H1 (cell line): ENCODE results near the gene CXCL12. TPM values are rescaled to one million over a fixed set of nuclear protein-coding genes. Genes with fewer than 3 reads are reported as not detected.

Source experiments
- CTCF ChIA-PET: fragments of 300-600 bp; sonication (Branson Sonifier 250); formaldehyde crosslinking; loops from one replicate; lab custom pipeline; 2021; ENCODE audit not compliant: partially characterized antibody; lab: Charles Lee
- POLR2A ChIA-PET: fragments of 300-600 bp; sonication (Branson Sonifier 250); formaldehyde crosslinking; loops from one replicate; lab custom pipeline; 2021; ENCODE audit warnings: inconsistent platforms; ENCODE audit not compliant: partially characterized antibody; lab: Charles Lee
- DNase-seq, 2 experiments: peaks; one replicate each; pipeline versions ENCODE4 v3.0.0 to v3.0.0-alpha.2; 2010 to 2022; ENCODE audit warnings: low spot score in 2 of 2, low read depth in 1 of 2, mixed read lengths in 1 of 2
- FAIRE-seq: peaks from 2 replicates; lab custom pipeline; 2011; peaks lifted over from hg19 to GRCh38; lab: Jason Lieb, UNC
- H2AFZ ChIP-seq: 2 replicates; pipeline ENCODE4 v1.8.1; 2012; ENCODE audit warnings: low read length, inconsistent platforms
- H2AK5ac ChIP-seq: 2 replicates; pipeline ENCODE4 v1.6.1; 2013; ENCODE audit warnings: low read depth, low read length
- H2BK120ac ChIP-seq: replicated peaks from 2 replicates; pipeline ENCODE3; 2013; ENCODE audit warnings: low read depth, low read length, inconsistent platforms
- H2BK12ac ChIP-seq: 2 replicates; pipeline ENCODE4 v1.6.1; 2013; ENCODE audit warnings: low read depth, low read length
- H2BK15ac ChIP-seq: 2 replicates; pipeline ENCODE4 v1.6.1; 2013; ENCODE audit warnings: low read length
- H2BK20ac ChIP-seq: 2 replicates; pipeline ENCODE4 v1.6.1; 2013; ENCODE audit warnings: low read length
- H2BK5ac ChIP-seq: 2 replicates; pipeline ENCODE4 v1.6.1; 2013; ENCODE audit warnings: low read depth, low read length
- H3K14ac ChIP-seq: 2 replicates; pipeline ENCODE4 v1.6.1; 2013; ENCODE audit warnings: inconsistent platforms; ENCODE audit not compliant: insufficient read length
- H3K18ac ChIP-seq: 2 replicates; pipeline ENCODE4 v1.6.1; 2013; ENCODE audit warnings: low read length; ENCODE audit errors: extremely low read depth
- H3K23ac ChIP-seq: 2 replicates; pipeline ENCODE4 v1.6.1; 2013; ENCODE audit warnings: inconsistent platforms; ENCODE audit not compliant: insufficient read length
- H3K23me2 ChIP-seq: 2 replicates; pipeline ENCODE4 v1.6.1; 2013; ENCODE audit warnings: low read depth, low read length
- H3K27ac ChIP-seq: 2 replicates; pipeline ENCODE4 v1.6.1; 2011; ENCODE audit warnings: low read depth, low read length, inconsistent platforms
- H3K27me3 ChIP-seq, 4 experiments: replicated peaks in 1 of 4; 1 replicate in 1 of 4; 2 replicates in 3 of 4; pipeline versions ENCODE4 v1.6.1 to v1.8.1; 2011 to 2013; ENCODE audit warnings: low read length in 3 of 4, mild to moderate bottlenecking in 3 of 4, inconsistent platforms in 2 of 4, mixed read lengths in 2 of 4, moderate library complexity in 1 of 4; ENCODE audit not compliant: control insufficient read depth in 3 of 4, insufficient read depth in 3 of 4; ENCODE audit errors: extremely low read depth in 1 of 4
- H3K36me3 ChIP-seq, 4 experiments: 2 replicates each; pipeline versions ENCODE4 v1.6.1 to v1.8.1; 2011 to 2013; ENCODE audit warnings: mild to moderate bottlenecking in 4 of 4, low read length in 3 of 4, moderate library complexity in 2 of 4, control low read depth in 1 of 4, inconsistent platforms in 1 of 4; ENCODE audit not compliant: insufficient read depth in 4 of 4, control insufficient read depth in 2 of 4
- H3K4ac ChIP-seq: replicated peaks from 2 replicates; pipeline ENCODE3; 2013; ENCODE audit warnings: low read length, low read depth, mixed read lengths, inconsistent platforms; ENCODE audit not compliant: insufficient read length
- H3K4me1 ChIP-seq, 4 experiments: replicated peaks in 1 of 4; 1 replicate in 1 of 4; 2 replicates in 3 of 4; pipeline versions ENCODE4 v1.6.1 to v1.8.1; 2011 to 2013; ENCODE audit warnings: low read length in 3 of 4, inconsistent platforms in 2 of 4, mixed read lengths in 1 of 4; ENCODE audit not compliant: insufficient read depth in 4 of 4, control insufficient read depth in 3 of 4
- H3K4me2 ChIP-seq, 2 experiments: 2 replicates each; pipeline versions ENCODE4 v1.6.1 to v1.8.1; 2011 to 2013; ENCODE audit warnings: low read depth in 2 of 2, low read length in 2 of 2, control low read depth in 1 of 2, inconsistent platforms in 1 of 2, mild to moderate bottlenecking in 1 of 2; ENCODE audit not compliant: insufficient read depth in 1 of 2
- H3K4me3 ChIP-seq, 4 experiments: fragments of 200-600, 300-600 bp in 1 of 4; sonication (generic), shearing (Covaris generic), sonication (Bioruptor Twin) in 1 of 4; 2 replicates each; pipeline versions ENCODE4 v1.5.1 to v1.8.1; 2011 to 2016; ENCODE audit warnings: low read length in 4 of 4, low read depth in 3 of 4, control low read depth in 2 of 4, inconsistent platforms in 2 of 4, mild to moderate bottlenecking in 2 of 4, mixed read lengths in 1 of 4, moderate library complexity in 1 of 4; ENCODE audit not compliant: insufficient read depth in 2 of 4; ENCODE audit errors: extremely low read depth in 1 of 4
- H3K56ac ChIP-seq: replicated peaks from 2 replicates; pipeline ENCODE3; 2013; ENCODE audit warnings: low read depth, mild to moderate bottlenecking, mixed read lengths, low read length, inconsistent platforms; ENCODE audit not compliant: insufficient read length
- H3K79me1 ChIP-seq: 2 replicates; pipeline ENCODE4 v1.6.1; 2013; ENCODE audit warnings: low read depth, low read length, control low read depth
- H3K79me2 ChIP-seq, 2 experiments: 2 replicates each; pipeline versions ENCODE4 v1.6.1 to v1.8.1; 2012 to 2013; ENCODE audit warnings: low read length in 2 of 2, mild to moderate bottlenecking in 2 of 2, inconsistent platforms in 1 of 2; ENCODE audit not compliant: insufficient read depth in 2 of 2, control insufficient read depth in 1 of 2
- H3K9ac ChIP-seq, 4 experiments: replicated peaks in 1 of 4; 1 replicate in 1 of 4; 2 replicates in 3 of 4; pipeline versions ENCODE4 v1.6.1 to v1.8.1; 2011 to 2013; ENCODE audit warnings: low read depth in 3 of 4, low read length in 3 of 4, control low read depth in 2 of 4, mild to moderate bottlenecking in 2 of 4, moderate library complexity in 2 of 4, inconsistent platforms in 1 of 4; ENCODE audit errors: extremely low read depth in 1 of 4
- H3K9me3 ChIP-seq, 2 experiments: 2 replicates each; pipeline versions ENCODE4 v1.6.1 to v1.8.1; 2012 to 2013; ENCODE audit warnings: mild to moderate bottlenecking in 2 of 2, moderate library complexity in 2 of 2, control low read depth in 1 of 2, inconsistent platforms in 1 of 2, low read depth in 1 of 2, low read length in 1 of 2, mixed read lengths in 1 of 2; ENCODE audit not compliant: insufficient read depth in 2 of 2
- H4K20me1 ChIP-seq, 2 experiments: replicated peaks in 1 of 2; 2 replicates each; pipeline versions ENCODE3 to v1.8.1; 2011 to 2013; ENCODE audit warnings: inconsistent platforms in 2 of 2, low read length in 2 of 2, mild to moderate bottlenecking in 1 of 2; ENCODE audit not compliant: insufficient read depth in 2 of 2, control insufficient read depth in 1 of 2
- H4K5ac ChIP-seq: 2 replicates; pipeline ENCODE4 v1.6.1; 2013; ENCODE audit warnings: low read length, low read depth, mixed read lengths, inconsistent platforms; ENCODE audit not compliant: insufficient read length
- H4K8ac ChIP-seq: 2 replicates; pipeline ENCODE4 v1.8.0; 2013; ENCODE audit warnings: mild to moderate bottlenecking, moderate library complexity, low read length, inconsistent platforms; ENCODE audit not compliant: insufficient read depth; ENCODE audit errors: extremely low read depth
- H4K91ac ChIP-seq: replicated peaks from 2 replicates; pipeline ENCODE3; 2013; ENCODE audit warnings: low read length, mixed read lengths, inconsistent platforms; ENCODE audit not compliant: insufficient read length
- E2F6 ChIP-seq: IDR thresholded peaks from 2 replicates; pipeline ENCODE4 v1.6.1; 2012; ENCODE audit warnings: inconsistent platforms
- HDAC6 ChIP-seq: IDR thresholded peaks from one replicate; pipeline ENCODE4 v1.7.1; 2012; ENCODE audit warnings: low read depth, mild to moderate bottlenecking, inconsistent platforms, low read length, moderate library complexity
- RFX5 ChIP-seq: IDR thresholded peaks from 2 replicates; pipeline ENCODE4 v1.6.1; 2011; ENCODE audit warnings: low read depth, low read length, improper control_type of control experiment, borderline replicate concordance
- USF2 ChIP-seq: IDR thresholded peaks from 2 replicates; pipeline ENCODE4 v1.6.1; 2011; ENCODE audit warnings: low read length, improper control_type of control experiment
- WGBS, 2 experiments: shearing (Covaris generic) in 1 of 2; methylation state at CpG; one replicate each; pipeline versions ENCODE4 v1.1.6 to v1.1.7; 2013 to 2015; ENCODE audit warnings: low lambda C conversion rate in 2 of 2, mixed read lengths in 2 of 2, inconsistent platforms in 1 of 2, low coverage in 1 of 2, missing lambda C conversion rate in 1 of 2; ENCODE audit not compliant: insufficient replicate concordance in 2 of 2, insufficient coverage in 1 of 2, insufficient read length in 1 of 2; ENCODE audit errors: extremely low coverage in 1 of 2, missing lambda C conversion rate in 1 of 2; 5-methylcytosine and 5-hydroxymethylcytosine counted together
- polyA plus RNA-seq, 7 experiments: library from polyadenylated mRNA; depleted of rRNA in 3 of 7; stranded (reverse) in 5 of 7; unstranded in 2 of 7; fragments of >200 nt in 5 of 7; fragments of 200-250 nt in 2 of 7; gene quantifications; 1 replicate in 5 of 7; 2 replicates in 1 of 7; 4 replicates in 1 of 7; pipeline versions ENCODE4 v1.2.1 to v1.2.3, GENCODE V29; 2011 to 2013; ENCODE audit warnings: missing spikeins in 2 of 7, mixed read lengths in 2 of 7
- total RNA-seq: library from RNA; stranded (reverse); fragmentation: NEBNext Ultra II Directional; extraction: Animal tissue kit (Norgen Biotek cat#: 25700); gene quantifications from 2 replicates; pipeline ENCODE4 v1.2.1, GENCODE V29; 2021

Gene CXCL12
- total and polyA plus RNA-seq, 2 of the 8 experiments (the other 6 are each of a cell fraction or from before 2014, with no cell fraction given), result 51.4 to 53.8 TPM

GRCh38 chr10:44340557-44340956, 44.3 kb downstream of the CXCL12 start:
- peak overlapping the region; percentile 11; the same call in 1 of the 2 replicates for H2BK12ac ChIP-seq
- no peak overlapping the region for H2BK5ac ChIP-seq
- no peak overlapping the region for H4K8ac ChIP-seq
- no peak overlapping the region for H3K14ac ChIP-seq
- H4K91ac ChIP-seq, result no peak overlapping the region
- ChIA-PET POLR2A (interaction anchor here (1.1 to 1.4 kb wide), 2 partner anchors 22 to 42 kb away, joined by 3 to 4 read pairs; no protein-coding TSS in a partner anchor), CTCF (interaction anchor here (0.7 to 1.7 kb wide), 8 partner anchors 17 to 517 kb away, joined by 3 to 5 read pairs (median 3); no protein-coding TSS in a partner anchor)
- peaks cover 0 to 12% (median 4%) of the 10 kb centered on the region in 4 experiments; a peak in 3 of 7 replicates for H3K4me1 ChIP-seq
- H3K79me1 ChIP-seq, result no peaks in the 10 kb centered on the region
- H4K5ac ChIP-seq, result no peak overlapping the region
- H2AFZ ChIP-seq, result no peak overlapping the region
- H3K4ac ChIP-seq, result no peak overlapping the region
- DNase-seq (no peak), FAIRE-seq (no peak)
- no peak overlapping the region for H3K9ac ChIP-seq
- H3K56ac ChIP-seq, result no peak overlapping the region
- no peaks in the 10 kb centered on the region for H3K36me3 ChIP-seq
- no peak overlapping the region for H3K27ac ChIP-seq
- no peak overlapping the region for H3K23ac ChIP-seq
- H3K18ac ChIP-seq, result no peak overlapping the region
- no peak overlapping the region; the same call in 1 of the 2 replicates for H2BK15ac ChIP-seq
- no peak overlapping the region for H2AK5ac ChIP-seq
- no peaks in the 10 kb centered on the region for H3K23me2 ChIP-seq
- no peaks in the 10 kb centered on the region for H4K20me1 ChIP-seq
- no peaks in the 10 kb centered on the region for H3K9me3 ChIP-seq
- H3K79me2 ChIP-seq, result no peaks in the 10 kb centered on the region
- H3K27me3 ChIP-seq, result no peaks in the 10 kb centered on the region
- WGBS, 2 experiments, result 64% methylated on average over 3 of the region's 3 CpGs; no CpG with 5 or more reads in 1 of the 2 experiments
- H2BK120ac ChIP-seq, result no peak overlapping the region
- no peak overlapping the region for H2BK20ac ChIP-seq
- no peak overlapping the region for H3K4me2 ChIP-seq
- no peak for TF ChIP-seq RFX5
- no peak for TF ChIP-seq E2F6
- no peak for TF ChIP-seq HDAC6
- no peak for TF ChIP-seq USF2
- H3K4me3 ChIP-seq, result no peak overlapping the region
